H1 (cell line): ENCODE data around the gene ITGA3. TPM values are rescaled to one million over a fixed set of nuclear protein-coding genes. Genes with fewer than 3 reads are reported as not detected.

Experiments used
- CTCF ChIA-PET: fragments of 300-600 bp; sonication (Branson Sonifier 250); formaldehyde crosslinking; loops from one replicate; lab custom pipeline; 2021; ENCODE audit not compliant: partially characterized antibody; lab: Charles Lee
- POLR2A ChIA-PET: fragments of 300-600 bp; sonication (Branson Sonifier 250); formaldehyde crosslinking; loops from one replicate; lab custom pipeline; 2021; ENCODE audit warnings: inconsistent platforms; ENCODE audit not compliant: partially characterized antibody; lab: Charles Lee
- DNase-seq, 2 experiments: peaks; one replicate each; pipeline versions ENCODE4 v3.0.0 to v3.0.0-alpha.2; 2010 to 2022; ENCODE audit warnings: low spot score in 2 of 2, low read depth in 1 of 2, mixed read lengths in 1 of 2
- FAIRE-seq: peaks from 2 replicates; lab custom pipeline; 2011; peaks lifted over from hg19 to GRCh38; lab: Jason Lieb, UNC
- H2AFZ ChIP-seq: 2 replicates; pipeline ENCODE4 v1.8.1; 2012; ENCODE audit warnings: low read length, inconsistent platforms
- H2AK5ac ChIP-seq: 2 replicates; pipeline ENCODE4 v1.6.1; 2013; ENCODE audit warnings: low read depth, low read length
- H2BK120ac ChIP-seq: replicated peaks from 2 replicates; pipeline ENCODE3; 2013; ENCODE audit warnings: low read depth, low read length, inconsistent platforms
- H2BK12ac ChIP-seq: 2 replicates; pipeline ENCODE4 v1.6.1; 2013; ENCODE audit warnings: low read depth, low read length
- H2BK15ac ChIP-seq: 2 replicates; pipeline ENCODE4 v1.6.1; 2013; ENCODE audit warnings: low read length
- H2BK20ac ChIP-seq: 2 replicates; pipeline ENCODE4 v1.6.1; 2013; ENCODE audit warnings: low read length
- H2BK5ac ChIP-seq: 2 replicates; pipeline ENCODE4 v1.6.1; 2013; ENCODE audit warnings: low read depth, low read length
- H3K14ac ChIP-seq: 2 replicates; pipeline ENCODE4 v1.6.1; 2013; ENCODE audit warnings: inconsistent platforms; ENCODE audit not compliant: insufficient read length
- H3K18ac ChIP-seq: 2 replicates; pipeline ENCODE4 v1.6.1; 2013; ENCODE audit warnings: low read length; ENCODE audit errors: extremely low read depth
- H3K23ac ChIP-seq: 2 replicates; pipeline ENCODE4 v1.6.1; 2013; ENCODE audit warnings: inconsistent platforms; ENCODE audit not compliant: insufficient read length
- H3K23me2 ChIP-seq: 2 replicates; pipeline ENCODE4 v1.6.1; 2013; ENCODE audit warnings: low read depth, low read length
- H3K27ac ChIP-seq: 2 replicates; pipeline ENCODE4 v1.6.1; 2011; ENCODE audit warnings: low read depth, low read length, inconsistent platforms
- H3K27me3 ChIP-seq, 4 experiments: replicated peaks in 1 of 4; 1 replicate in 1 of 4; 2 replicates in 3 of 4; pipeline versions ENCODE4 v1.6.1 to v1.8.1; 2011 to 2013; ENCODE audit warnings: low read length in 3 of 4, mild to moderate bottlenecking in 3 of 4, inconsistent platforms in 2 of 4, mixed read lengths in 2 of 4, moderate library complexity in 1 of 4; ENCODE audit not compliant: control insufficient read depth in 3 of 4, insufficient read depth in 3 of 4; ENCODE audit errors: extremely low read depth in 1 of 4
- H3K36me3 ChIP-seq, 4 experiments: 2 replicates each; pipeline versions ENCODE4 v1.6.1 to v1.8.1; 2011 to 2013; ENCODE audit warnings: mild to moderate bottlenecking in 4 of 4, low read length in 3 of 4, moderate library complexity in 2 of 4, control low read depth in 1 of 4, inconsistent platforms in 1 of 4; ENCODE audit not compliant: insufficient read depth in 4 of 4, control insufficient read depth in 2 of 4
- H3K4ac ChIP-seq: replicated peaks from 2 replicates; pipeline ENCODE3; 2013; ENCODE audit warnings: low read length, low read depth, mixed read lengths, inconsistent platforms; ENCODE audit not compliant: insufficient read length
- H3K4me1 ChIP-seq, 4 experiments: replicated peaks in 1 of 4; 1 replicate in 1 of 4; 2 replicates in 3 of 4; pipeline versions ENCODE4 v1.6.1 to v1.8.1; 2011 to 2013; ENCODE audit warnings: low read length in 3 of 4, inconsistent platforms in 2 of 4, mixed read lengths in 1 of 4; ENCODE audit not compliant: insufficient read depth in 4 of 4, control insufficient read depth in 3 of 4
- H3K4me2 ChIP-seq, 2 experiments: 2 replicates each; pipeline versions ENCODE4 v1.6.1 to v1.8.1; 2011 to 2013; ENCODE audit warnings: low read depth in 2 of 2, low read length in 2 of 2, control low read depth in 1 of 2, inconsistent platforms in 1 of 2, mild to moderate bottlenecking in 1 of 2; ENCODE audit not compliant: insufficient read depth in 1 of 2
- H3K4me3 ChIP-seq, 4 experiments: fragments of 200-600, 300-600 bp in 1 of 4; sonication (generic), shearing (Covaris generic), sonication (Bioruptor Twin) in 1 of 4; 2 replicates each; pipeline versions ENCODE4 v1.5.1 to v1.8.1; 2011 to 2016; ENCODE audit warnings: low read length in 4 of 4, low read depth in 3 of 4, control low read depth in 2 of 4, inconsistent platforms in 2 of 4, mild to moderate bottlenecking in 2 of 4, mixed read lengths in 1 of 4, moderate library complexity in 1 of 4; ENCODE audit not compliant: insufficient read depth in 2 of 4; ENCODE audit errors: extremely low read depth in 1 of 4
- H3K56ac ChIP-seq: replicated peaks from 2 replicates; pipeline ENCODE3; 2013; ENCODE audit warnings: low read depth, mild to moderate bottlenecking, mixed read lengths, low read length, inconsistent platforms; ENCODE audit not compliant: insufficient read length
- H3K79me1 ChIP-seq: 2 replicates; pipeline ENCODE4 v1.6.1; 2013; ENCODE audit warnings: low read depth, low read length, control low read depth
- H3K79me2 ChIP-seq, 2 experiments: 2 replicates each; pipeline versions ENCODE4 v1.6.1 to v1.8.1; 2012 to 2013; ENCODE audit warnings: low read length in 2 of 2, mild to moderate bottlenecking in 2 of 2, inconsistent platforms in 1 of 2; ENCODE audit not compliant: insufficient read depth in 2 of 2, control insufficient read depth in 1 of 2
- H3K9ac ChIP-seq, 4 experiments: replicated peaks in 1 of 4; 1 replicate in 1 of 4; 2 replicates in 3 of 4; pipeline versions ENCODE4 v1.6.1 to v1.8.1; 2011 to 2013; ENCODE audit warnings: low read depth in 3 of 4, low read length in 3 of 4, control low read depth in 2 of 4, mild to moderate bottlenecking in 2 of 4, moderate library complexity in 2 of 4, inconsistent platforms in 1 of 4; ENCODE audit errors: extremely low read depth in 1 of 4
- H3K9me3 ChIP-seq, 2 experiments: 2 replicates each; pipeline versions ENCODE4 v1.6.1 to v1.8.1; 2012 to 2013; ENCODE audit warnings: mild to moderate bottlenecking in 2 of 2, moderate library complexity in 2 of 2, control low read depth in 1 of 2, inconsistent platforms in 1 of 2, low read depth in 1 of 2, low read length in 1 of 2, mixed read lengths in 1 of 2; ENCODE audit not compliant: insufficient read depth in 2 of 2
- H4K20me1 ChIP-seq, 2 experiments: replicated peaks in 1 of 2; 2 replicates each; pipeline versions ENCODE3 to v1.8.1; 2011 to 2013; ENCODE audit warnings: inconsistent platforms in 2 of 2, low read length in 2 of 2, mild to moderate bottlenecking in 1 of 2; ENCODE audit not compliant: insufficient read depth in 2 of 2, control insufficient read depth in 1 of 2
- H4K5ac ChIP-seq: 2 replicates; pipeline ENCODE4 v1.6.1; 2013; ENCODE audit warnings: low read length, low read depth, mixed read lengths, inconsistent platforms; ENCODE audit not compliant: insufficient read length
- H4K8ac ChIP-seq: 2 replicates; pipeline ENCODE4 v1.8.0; 2013; ENCODE audit warnings: mild to moderate bottlenecking, moderate library complexity, low read length, inconsistent platforms; ENCODE audit not compliant: insufficient read depth; ENCODE audit errors: extremely low read depth
- H4K91ac ChIP-seq: replicated peaks from 2 replicates; pipeline ENCODE3; 2013; ENCODE audit warnings: low read length, mixed read lengths, inconsistent platforms; ENCODE audit not compliant: insufficient read length
- EGR1 ChIP-seq: IDR thresholded peaks from 2 replicates; pipeline ENCODE4 v1.6.1; 2011; ENCODE audit warnings: low read depth, low read length, borderline replicate concordance
- EP300 ChIP-seq, 2 experiments: IDR thresholded peaks; 1 replicate in 1 of 2; 2 replicates in 1 of 2; pipeline ENCODE4 v1.6.1; 2011 to 2012; ENCODE audit warnings: low read depth in 2 of 2, low read length in 2 of 2, mild to moderate bottlenecking in 2 of 2, borderline replicate concordance in 1 of 2, inconsistent platforms in 1 of 2, moderate library complexity in 1 of 2
- POLR2A ChIP-seq, 2 experiments: IDR thresholded peaks; 1 replicate in 1 of 2; 2 replicates in 1 of 2; pipeline ENCODE4 v1.6.1; 2011; ENCODE audit warnings: low read depth in 2 of 2, low read length in 2 of 2, mild to moderate bottlenecking in 2 of 2; ENCODE audit errors: control extremely low read depth in 1 of 2
- SIX5 ChIP-seq: IDR thresholded peaks from 2 replicates; pipeline ENCODE4 v1.6.1; 2011; ENCODE audit warnings: mild to moderate bottlenecking, low read depth, low read length
- SP4 ChIP-seq: IDR thresholded peaks from 2 replicates; pipeline ENCODE4 v1.6.1; 2012; ENCODE audit warnings: low read length, inconsistent platforms
- WGBS, 2 experiments: shearing (Covaris generic) in 1 of 2; methylation state at CpG; one replicate each; pipeline versions ENCODE4 v1.1.6 to v1.1.7; 2013 to 2015; ENCODE audit warnings: low lambda C conversion rate in 2 of 2, mixed read lengths in 2 of 2, inconsistent platforms in 1 of 2, low coverage in 1 of 2, missing lambda C conversion rate in 1 of 2; ENCODE audit not compliant: insufficient replicate concordance in 2 of 2, insufficient coverage in 1 of 2, insufficient read length in 1 of 2; ENCODE audit errors: extremely low coverage in 1 of 2, missing lambda C conversion rate in 1 of 2; 5-methylcytosine and 5-hydroxymethylcytosine counted together
- polyA plus RNA-seq, 7 experiments: library from polyadenylated mRNA; depleted of rRNA in 3 of 7; stranded (reverse) in 5 of 7; unstranded in 2 of 7; fragments of >200 nt in 5 of 7; fragments of 200-250 nt in 2 of 7; gene quantifications; 1 replicate in 5 of 7; 2 replicates in 1 of 7; 4 replicates in 1 of 7; pipeline versions ENCODE4 v1.2.1 to v1.2.3, GENCODE V29; 2011 to 2013; ENCODE audit warnings: missing spikeins in 2 of 7, mixed read lengths in 2 of 7
- total RNA-seq: library from RNA; stranded (reverse); fragmentation: NEBNext Ultra II Directional; extraction: Animal tissue kit (Norgen Biotek cat#: 25700); gene quantifications from 2 replicates; pipeline ENCODE4 v1.2.1, GENCODE V29; 2021
- TF ChIP-seq, protein P1 (sequence below), 3 experiments: IDR thresholded peaks; 1 replicate in 2 of 3; 2 replicates in 1 of 3; pipeline versions ENCODE4 v1.5.1 to v1.6.1; 2011; ENCODE audit warnings: low read length in 3 of 3, mild to moderate bottlenecking in 3 of 3, inconsistent platforms in 2 of 3, low read depth in 1 of 3, moderate library complexity in 1 of 3; ENCODE audit not compliant: insufficient read depth in 1 of 3; ENCODE audit errors: control extremely low read depth in 1 of 3
- TF ChIP-seq, protein P2 (sequence below): IDR thresholded peaks from 2 replicates; pipeline ENCODE4 v1.6.1; 2012; ENCODE audit warnings: low read length, inconsistent platforms
- TF ChIP-seq, protein P3 (sequence below): IDR thresholded peaks from 2 replicates; pipeline ENCODE4 v1.6.1; 2012; ENCODE audit warnings: inconsistent platforms

Gene ITGA3
- total and polyA plus RNA-seq, 2 of the 8 experiments (the other 6 are each of a cell fraction or from before 2014, with no cell fraction given) = 24.0 to 24.2 TPM

DNA sequence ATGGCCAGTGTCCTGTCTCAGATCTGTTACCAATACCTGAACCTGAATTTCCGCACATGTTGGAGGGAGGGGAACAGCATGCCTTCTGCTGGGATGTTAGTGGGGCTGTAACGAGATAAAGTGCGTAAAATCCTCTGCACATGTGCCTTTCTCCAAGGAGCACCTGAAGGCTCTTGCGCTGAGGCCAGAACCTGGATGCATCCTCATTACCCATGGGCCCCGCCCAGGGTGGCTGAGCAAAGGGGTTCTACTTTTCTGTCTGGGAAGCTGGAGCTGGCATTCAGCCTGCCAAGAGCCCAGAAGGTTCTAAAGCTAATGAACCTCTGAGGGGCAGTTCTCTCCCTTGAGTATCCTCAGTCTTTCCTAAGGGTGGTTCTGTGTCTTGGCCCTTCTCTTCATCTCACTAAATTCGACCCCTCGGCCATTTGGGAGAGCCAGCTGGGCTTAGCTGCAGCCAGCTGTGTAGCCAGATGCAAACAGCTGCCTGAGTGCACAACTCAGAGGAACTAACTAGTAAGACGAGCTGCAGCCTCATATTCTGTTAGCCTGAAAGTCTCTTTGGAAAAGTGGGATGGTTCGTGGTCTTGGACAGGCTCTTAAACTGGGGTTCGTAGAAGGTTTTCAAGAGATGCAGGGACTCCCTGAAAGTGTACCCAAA, 2.5 kb downstream of the ITGA3 start:
- H3K4me2 ChIP-seq = no peak overlapping the region
- no peaks in the 10 kb centered on the region for H3K79me2 ChIP-seq
- TF ChIP-seq SIX5 (no peak), EP300 (IDR thresholded peaks at IDR 0.05; ENCODE audit: borderline replicate concordance in 1 of 2, low read depth in 2 of 2, low read length in 2 of 2) (no peak), EGR1 (no peak), POLR2A (IDR thresholded peaks at IDR 0.05; ENCODE audit: control extremely low read depth in 1 of 2, low read depth in 2 of 2, low read length in 2 of 2) (no peak), SP4 (no peak)
- TF ChIP-seq, protein P1, sequence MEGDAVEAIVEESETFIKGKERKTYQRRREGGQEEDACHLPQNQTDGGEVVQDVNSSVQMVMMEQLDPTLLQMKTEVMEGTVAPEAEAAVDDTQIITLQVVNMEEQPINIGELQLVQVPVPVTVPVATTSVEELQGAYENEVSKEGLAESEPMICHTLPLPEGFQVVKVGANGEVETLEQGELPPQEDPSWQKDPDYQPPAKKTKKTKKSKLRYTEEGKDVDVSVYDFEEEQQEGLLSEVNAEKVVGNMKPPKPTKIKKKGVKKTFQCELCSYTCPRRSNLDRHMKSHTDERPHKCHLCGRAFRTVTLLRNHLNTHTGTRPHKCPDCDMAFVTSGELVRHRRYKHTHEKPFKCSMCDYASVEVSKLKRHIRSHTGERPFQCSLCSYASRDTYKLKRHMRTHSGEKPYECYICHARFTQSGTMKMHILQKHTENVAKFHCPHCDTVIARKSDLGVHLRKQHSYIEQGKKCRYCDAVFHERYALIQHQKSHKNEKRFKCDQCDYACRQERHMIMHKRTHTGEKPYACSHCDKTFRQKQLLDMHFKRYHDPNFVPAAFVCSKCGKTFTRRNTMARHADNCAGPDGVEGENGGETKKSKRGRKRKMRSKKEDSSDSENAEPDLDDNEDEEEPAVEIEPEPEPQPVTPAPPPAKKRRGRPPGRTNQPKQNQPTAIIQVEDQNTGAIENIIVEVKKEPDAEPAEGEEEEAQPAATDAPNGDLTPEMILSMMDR (IDR thresholded peaks at IDR 0.05; ENCODE audit: control extremely low read depth in 1 of 3, insufficient read depth in 1 of 3, low read depth in 1 of 3, low read length in 3 of 3) = no peak
- TF ChIP-seq, protein P2, sequence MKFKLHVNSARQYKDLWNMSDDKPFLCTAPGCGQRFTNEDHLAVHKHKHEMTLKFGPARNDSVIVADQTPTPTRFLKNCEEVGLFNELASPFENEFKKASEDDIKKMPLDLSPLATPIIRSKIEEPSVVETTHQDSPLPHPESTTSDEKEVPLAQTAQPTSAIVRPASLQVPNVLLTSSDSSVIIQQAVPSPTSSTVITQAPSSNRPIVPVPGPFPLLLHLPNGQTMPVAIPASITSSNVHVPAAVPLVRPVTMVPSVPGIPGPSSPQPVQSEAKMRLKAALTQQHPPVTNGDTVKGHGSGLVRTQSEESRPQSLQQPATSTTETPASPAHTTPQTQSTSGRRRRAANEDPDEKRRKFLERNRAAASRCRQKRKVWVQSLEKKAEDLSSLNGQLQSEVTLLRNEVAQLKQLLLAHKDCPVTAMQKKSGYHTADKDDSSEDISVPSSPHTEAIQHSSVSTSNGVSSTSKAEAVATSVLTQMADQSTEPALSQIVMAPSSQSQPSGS = no peak
- TF ChIP-seq, protein P3, sequence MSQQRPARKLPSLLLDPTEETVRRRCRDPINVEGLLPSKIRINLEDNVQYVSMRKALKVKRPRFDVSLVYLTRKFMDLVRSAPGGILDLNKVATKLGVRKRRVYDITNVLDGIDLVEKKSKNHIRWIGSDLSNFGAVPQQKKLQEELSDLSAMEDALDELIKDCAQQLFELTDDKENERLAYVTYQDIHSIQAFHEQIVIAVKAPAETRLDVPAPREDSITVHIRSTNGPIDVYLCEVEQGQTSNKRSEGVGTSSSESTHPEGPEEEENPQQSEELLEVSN = no peak

More for the DNA sequence above, 2.5 kb downstream of the ITGA3 start:
- Histone ChIP-seq H3K14ac (no peak overlapping the region), H2BK15ac (no peak overlapping the region), H3K23me2 (peaks cover 15% of the 10 kb centered on the region), H4K8ac (no peak overlapping the region), H3K23ac (no peak overlapping the region), H3K9ac (no peak overlapping the region), H4K20me1 (peaks cover 0 to 2% of the 10 kb centered on the region in 2 experiments), H3K27me3 (peaks cover 0 to 13% (median 11%) of the 10 kb centered on the region in 4 experiments; a peak in 5 of 7 replicates), H3K4me3 (no peak overlapping the region), H3K9me3 (no peaks in the 10 kb centered on the region), H3K36me3 (no peaks in the 10 kb centered on the region), H3K18ac (no peak overlapping the region), H3K4me1 (peaks cover 2 to 11% (median 5%) of the 10 kb centered on the region in 4 experiments; a peak in 6 of 7 replicates), H2BK120ac (no peak overlapping the region), H2BK20ac (no peak overlapping the region), H3K27ac (no peak overlapping the region), H3K79me1 (peaks cover 2% of the 10 kb centered on the region; the same call in 1 of the 2 replicates), H3K4ac (no peak overlapping the region), H3K56ac (no peak overlapping the region), H4K5ac (no peak overlapping the region), H2BK5ac (no peak overlapping the region), H2BK12ac (no peak overlapping the region), H2AK5ac (no peak overlapping the region), H4K91ac (no peak overlapping the region), H2AFZ (no peak overlapping the region)
- FAIRE-seq = no peak
- ChIA-PET CTCF (interaction anchor here (2.4 to 14.6 kb wide), 7 partner anchors 9 to 35 kb away, joined by 7 to 169 read pairs (median 23); partner anchors contain the start of gene PDK2), POLR2A (no interaction called here)
- DNase-seq = no peak
- 94% methylated on average over 10 of the region's 10 CpGs; no CpG with 5 or more reads in 1 of the 2 experiments for WGBS, 2 experiments
